ENCODE results near the gene PIK3CG.
"Not testable (repeated sequence)": the region's sequence is repeated elsewhere in the genome, so short reads cannot be mapped to it uniquely, and the experiment has no call there.

The PIK3CG gene

DNA sequence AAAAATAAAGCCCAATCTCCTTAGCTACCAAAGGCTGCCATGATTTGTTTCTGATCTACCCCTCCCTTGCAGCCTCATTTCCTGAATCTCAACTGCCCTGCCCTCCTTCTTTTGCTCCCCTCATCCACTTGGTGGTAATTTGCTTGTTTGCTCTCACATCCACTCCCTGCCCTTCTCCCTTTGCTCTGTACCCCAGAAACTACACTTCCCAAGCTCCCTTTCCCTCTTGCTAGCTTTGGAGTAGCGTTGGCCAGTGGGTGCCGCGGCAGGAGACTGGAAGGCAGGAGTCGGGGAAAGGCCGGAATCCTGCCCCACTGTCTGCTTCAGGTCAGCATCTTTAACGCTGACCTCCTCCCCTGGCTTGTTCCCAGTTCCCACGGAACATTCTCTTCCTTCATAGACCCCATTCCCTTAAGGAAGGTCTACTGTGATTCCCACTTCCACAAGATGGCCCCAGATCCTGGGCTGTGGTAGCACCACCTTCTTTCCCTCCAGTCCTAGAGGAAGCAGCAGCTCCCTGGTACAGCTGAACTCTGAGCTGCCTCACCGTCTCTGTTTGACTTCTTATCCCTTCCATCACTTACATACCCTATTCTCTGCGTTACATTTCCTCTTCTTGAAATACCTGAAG lies 79.1 kb downstream of the PIK3CG start:
- no peak for DNase-seq

DNA sequence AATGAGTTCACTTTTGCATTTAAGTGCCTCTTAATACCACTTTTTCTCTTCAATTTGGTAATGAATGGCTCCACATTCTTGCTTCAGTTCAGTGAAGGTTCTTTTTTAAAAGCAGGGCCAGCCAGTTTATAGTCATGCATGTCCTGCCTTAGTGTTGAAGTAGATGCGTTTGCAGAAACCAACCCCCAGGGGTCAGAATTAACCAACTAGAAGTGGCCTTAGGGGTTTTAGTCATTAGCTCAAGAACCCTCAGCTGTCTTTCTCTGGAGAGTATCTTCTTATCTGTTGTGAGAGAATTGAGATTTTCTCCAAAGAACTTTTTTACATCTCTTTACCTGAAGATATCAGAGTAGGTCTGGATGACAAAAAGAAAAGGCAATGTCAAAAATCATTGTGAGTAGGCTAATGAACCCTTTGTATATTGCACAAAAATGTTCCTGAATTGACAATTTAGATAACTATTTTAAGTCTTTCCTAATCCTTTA lies 82.2 kb downstream of the PIK3CG start:
- DNase-seq = peak; percentile 70

DNA sequence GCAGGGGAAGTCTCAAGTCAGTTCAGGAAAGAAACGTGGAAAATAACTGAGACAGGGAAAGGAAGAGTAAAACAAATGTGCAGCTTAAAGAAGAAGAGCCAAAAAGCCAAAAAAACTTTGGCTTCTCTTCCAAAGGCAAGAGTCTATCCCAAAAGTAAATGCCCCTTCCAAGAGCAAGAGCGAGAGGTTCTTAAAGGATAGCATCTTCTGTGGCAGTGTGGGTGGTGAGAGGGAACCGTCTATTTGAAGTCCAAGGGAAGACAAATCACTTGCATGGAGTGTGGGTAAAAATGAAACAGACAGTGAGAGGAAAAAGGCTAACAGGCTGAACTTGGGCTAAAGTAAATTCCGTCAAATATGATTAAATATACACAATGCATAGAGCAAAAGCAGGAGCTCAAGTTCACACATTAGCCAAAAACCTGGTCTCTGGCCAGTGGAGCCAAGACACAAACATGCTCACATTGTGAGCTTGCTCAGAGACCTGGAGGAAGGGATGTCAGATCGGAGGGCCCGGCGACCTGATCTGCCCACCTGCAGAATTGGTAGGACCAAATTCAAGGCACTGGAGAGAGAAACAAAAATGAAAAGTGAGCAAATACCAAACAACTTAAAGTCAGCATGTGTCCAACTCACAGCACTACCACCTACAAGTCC lies 87.0 kb downstream of the PIK3CG start:
- no peak for DNase-seq

DNA sequence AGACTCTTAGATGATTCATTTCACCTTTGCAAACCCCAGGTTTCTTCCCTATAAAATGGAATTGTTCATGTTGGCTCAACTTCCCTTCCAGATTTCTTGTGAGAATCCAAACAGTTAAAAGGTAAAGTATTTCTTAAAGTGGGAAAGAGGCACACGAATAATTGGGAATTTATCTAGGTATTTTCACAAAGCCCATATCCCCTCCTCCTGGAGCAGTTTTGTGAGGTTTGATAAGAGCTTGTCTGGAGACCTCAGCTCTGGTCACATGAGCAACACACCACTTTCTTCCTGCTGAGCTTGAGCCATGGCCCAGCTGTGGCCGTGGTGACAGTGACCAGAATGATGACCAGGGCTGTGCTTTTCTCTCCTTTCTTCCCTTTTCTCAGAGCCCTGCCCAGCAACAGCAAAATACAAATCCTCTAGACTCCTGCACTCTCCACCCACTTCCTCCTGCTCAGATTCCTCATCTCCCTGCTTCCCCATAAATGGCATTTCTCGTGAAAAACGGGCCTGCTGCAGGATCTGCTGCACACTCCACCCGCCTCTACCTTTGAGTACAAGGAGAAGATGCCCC lies 87.7 kb downstream of the PIK3CG start:
- DNase-seq = no peak

DNA sequence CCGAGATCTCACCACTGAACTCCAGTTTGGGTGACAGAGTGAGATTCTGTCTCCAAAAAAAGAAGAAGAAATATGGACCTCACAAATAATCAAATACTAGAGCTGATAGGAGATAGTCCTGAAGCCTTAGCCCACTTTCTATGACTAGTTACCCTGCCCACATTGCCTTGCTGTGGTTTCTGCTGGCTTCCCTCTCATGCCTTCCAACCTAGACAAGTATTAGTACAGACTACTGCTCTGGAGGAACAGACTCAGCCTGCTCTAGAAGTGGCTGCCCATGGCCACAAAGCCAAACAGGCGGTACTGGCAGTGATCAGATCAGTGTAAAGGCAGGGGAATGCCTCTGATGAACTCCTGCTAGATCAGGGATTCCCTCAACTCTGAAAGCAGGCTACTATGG lies 89.8 kb downstream of the PIK3CG start:
- no peak for DNase-seq

DNA sequence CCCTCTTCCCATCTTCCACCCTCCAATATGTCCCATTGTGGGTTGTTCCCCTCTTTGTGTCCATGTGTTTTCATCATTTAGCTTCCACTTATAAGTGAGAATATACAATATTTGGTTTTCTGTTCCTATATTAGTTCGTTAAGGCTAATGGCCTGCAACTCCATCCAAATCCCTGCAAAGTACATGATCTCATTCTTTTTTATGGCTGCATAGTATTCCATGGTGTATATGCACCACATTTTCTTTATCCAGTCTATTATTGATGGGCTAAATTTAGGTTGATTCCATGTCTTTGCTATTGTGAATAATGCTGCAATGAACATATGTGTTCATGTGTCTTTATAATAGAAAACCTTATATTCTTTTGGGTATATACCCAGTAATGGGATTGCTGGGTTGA lies 90.8 kb downstream of the PIK3CG start:
- not testable (repeated sequence) for DNase-seq

All from fibroblast of upper back skin (primary cell).